Astrocyte (in vitro differentiated cells and primary cell): ENCODE data around the gene MAP3K3.

Source experiments
- CTCF ChIP-seq: IDR thresholded peaks from 2 replicates; pipeline ENCODE4 v1.5.1; 2011; ENCODE audit warnings: low read depth, mild to moderate bottlenecking, inconsistent platforms, low read length, moderate library complexity; ENCODE audit not compliant: insufficient read depth
- EZH2 ChIP-seq: IDR thresholded peaks from 2 replicates; pipeline ENCODE4 v1.6.1; 2012; ENCODE audit warnings: mild to moderate bottlenecking, low read length, inconsistent platforms; ENCODE audit not compliant: insufficient read depth

DNA sequence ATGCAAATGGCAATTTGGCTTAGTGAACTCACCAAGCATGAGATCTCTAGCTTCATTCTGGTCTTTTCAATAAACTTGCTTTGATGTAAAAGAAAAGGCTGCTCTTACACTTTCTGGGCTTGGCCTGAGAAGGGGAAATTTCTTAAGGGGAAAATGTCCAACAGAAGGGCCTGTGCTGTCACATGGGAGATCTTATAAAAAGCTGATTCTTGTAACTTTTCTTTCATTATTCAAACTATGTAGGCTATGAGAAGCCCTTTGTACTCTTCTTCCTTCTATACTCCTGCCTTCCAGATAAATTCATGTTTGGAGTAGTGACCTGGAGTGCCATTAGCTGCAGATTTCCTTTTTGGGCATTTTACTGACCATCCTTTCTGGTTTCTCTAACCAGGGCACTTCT, 60.8 kb downstream of the MAP3K3 start:
- no peak for TF ChIP-seq CTCF
- no peak for TF ChIP-seq EZH2
